Dedifferentiated amniotic fluid mesenchymal stem cell (primary cell): ENCODE data around the gene RPS27L.
"Not testable (repeated sequence)": the region's sequence is repeated elsewhere in the genome, so short reads cannot be mapped to it uniquely, and the experiment has no call there.

Source experiments
- DNase-seq: peaks from one replicate; pipeline ENCODE4 v3.0.0-alpha.2; 2016; ENCODE audit errors: extremely low spot score

The RPS27L gene

GRCh38 chr15:63140936-63141335, 16.3 kb downstream of the RPS27L start:
- DNase-seq: no peak

GRCh38 chr15:63136742-63137141, 20.5 kb downstream of the RPS27L start:
- DNase-seq: no peak

GRCh38 chr15:63135804-63136203, 21.5 kb downstream of the RPS27L start:
- DNase-seq: peak; percentile 62

GRCh38 chr15:63135281-63135680, 22.0 kb downstream of the RPS27L start:
- DNase-seq: peak; percentile 22

- no peak for DNase-seq
Observed at GRCh38 chr15:63134245-63134985, 22.9 kb downstream of the RPS27L start.

- DNase-seq: no peak
Observed at GRCh38 chr15:63133786-63134185, 23.5 kb downstream of the RPS27L start.

- no peak for DNase-seq
Observed at GRCh38 chr15:63126726-63127125, 30.6 kb downstream of the RPS27L start.

GRCh38 chr15:63124506-63124905, 32.8 kb downstream of the RPS27L start:
- DNase-seq: no peak

GRCh38 chr15:63122002-63122875, 35.0 kb downstream of the RPS27L start:
- peak; percentile 48 for DNase-seq

GRCh38 chr15:63121382-63122001, 35.8 kb downstream of the RPS27L start, which contains the start of gene LACTB:
TSS of gene LACTB (plus strand) at chr15:63121861. CDS start at chr15:63121872, 11 bp downstream.
- peak; percentile 90 for DNase-seq

GRCh38 chr15:63118854-63119253, 38.4 kb downstream of the RPS27L start:
- no peak for DNase-seq

GRCh38 chr15:63114465-63114864, 42.8 kb downstream of the RPS27L start:
- DNase-seq: no peak

- no peak for DNase-seq
Observed at GRCh38 chr15:63112871-63113270, 44.4 kb downstream of the RPS27L start.

GRCh38 chr15:63111481-63111880, 45.8 kb downstream of the RPS27L start:
- DNase-seq: no peak

GRCh38 chr15:63110428-63111026, 46.8 kb downstream of the RPS27L start:
- no peak for DNase-seq

- DNase-seq: no peak
Observed at GRCh38 chr15:63109920-63110319, 47.4 kb downstream of the RPS27L start.

- no peak for DNase-seq
Observed at GRCh38 chr15:63109498-63109897, 47.8 kb downstream of the RPS27L start.

GRCh38 chr15:63107895-63108546, 49.3 kb downstream of the RPS27L start:
- DNase-seq: peak; percentile 98

- DNase-seq: not testable (repeated sequence)
Observed at GRCh38 chr15:63105354-63105753, 51.9 kb downstream of the RPS27L start.

GRCh38 chr15:63104727-63105126, 52.5 kb downstream of the RPS27L start:
- no peak for DNase-seq

GRCh38 chr15:63103416-63103815, 53.9 kb downstream of the RPS27L start:
- DNase-seq: no peak
